Coronary artery (tissue), 2 donors: ENCODE results near the gene PPP1R36.
"Not testable (repeated sequence)": the region's sequence is repeated elsewhere in the genome, so short reads cannot be mapped to it uniquely, and the experiment has no call there.

ENCODE experiments used
- DNase-seq: peaks from one replicate; pipeline ENCODE4 v3.0.0-alpha.2; 2017; ENCODE audit warnings: low spot score
- H3K27ac ChIP-seq, 2 donors: fragments of 200-600 bp; sonication (generic); one replicate each; pipeline ENCODE4 v1.5.1; 2016 to 2019
- H3K4me3 ChIP-seq: fragments of 200-600 bp; sonication (generic); 2 replicates; pipeline ENCODE4 v1.5.1; 2016; ENCODE audit warnings: mild to moderate bottlenecking, moderate library complexity
- TF ChIP-seq, protein P1 (sequence below): fragments of 200-600 bp; sonication (generic); IDR thresholded peaks from one replicate; pipeline ENCODE4 v1.5.1; 2019; ENCODE audit warnings: antibody characterized with exemption

The PPP1R36 gene

DNA sequence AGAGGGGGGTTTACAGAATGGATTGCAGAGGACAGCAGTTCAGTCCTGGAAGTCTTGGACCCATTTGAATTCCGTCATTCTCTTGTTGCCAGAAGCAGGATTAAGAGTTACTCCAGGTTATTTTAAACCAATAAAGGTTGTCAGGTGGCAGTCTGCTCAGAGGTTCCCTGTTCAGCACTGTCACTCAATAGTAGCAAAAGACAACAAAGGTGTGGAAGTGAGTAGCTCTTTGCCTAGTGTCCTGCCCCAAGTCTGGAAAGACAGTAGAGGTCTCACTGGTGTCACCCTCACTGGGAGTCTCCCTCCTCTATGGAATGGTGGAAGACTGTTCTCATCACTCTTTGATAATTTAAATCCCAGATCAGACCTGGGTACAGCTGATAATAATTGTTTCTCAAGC is 81.0 kb downstream of the PPP1R36 start:
- TF ChIP-seq, protein P1, sequence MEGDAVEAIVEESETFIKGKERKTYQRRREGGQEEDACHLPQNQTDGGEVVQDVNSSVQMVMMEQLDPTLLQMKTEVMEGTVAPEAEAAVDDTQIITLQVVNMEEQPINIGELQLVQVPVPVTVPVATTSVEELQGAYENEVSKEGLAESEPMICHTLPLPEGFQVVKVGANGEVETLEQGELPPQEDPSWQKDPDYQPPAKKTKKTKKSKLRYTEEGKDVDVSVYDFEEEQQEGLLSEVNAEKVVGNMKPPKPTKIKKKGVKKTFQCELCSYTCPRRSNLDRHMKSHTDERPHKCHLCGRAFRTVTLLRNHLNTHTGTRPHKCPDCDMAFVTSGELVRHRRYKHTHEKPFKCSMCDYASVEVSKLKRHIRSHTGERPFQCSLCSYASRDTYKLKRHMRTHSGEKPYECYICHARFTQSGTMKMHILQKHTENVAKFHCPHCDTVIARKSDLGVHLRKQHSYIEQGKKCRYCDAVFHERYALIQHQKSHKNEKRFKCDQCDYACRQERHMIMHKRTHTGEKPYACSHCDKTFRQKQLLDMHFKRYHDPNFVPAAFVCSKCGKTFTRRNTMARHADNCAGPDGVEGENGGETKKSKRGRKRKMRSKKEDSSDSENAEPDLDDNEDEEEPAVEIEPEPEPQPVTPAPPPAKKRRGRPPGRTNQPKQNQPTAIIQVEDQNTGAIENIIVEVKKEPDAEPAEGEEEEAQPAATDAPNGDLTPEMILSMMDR = no peak
- Histone ChIP-seq H3K4me3 (no peak overlapping the region), H3K27ac (no peak overlapping the region)
- DNase-seq = no peak

DNA sequence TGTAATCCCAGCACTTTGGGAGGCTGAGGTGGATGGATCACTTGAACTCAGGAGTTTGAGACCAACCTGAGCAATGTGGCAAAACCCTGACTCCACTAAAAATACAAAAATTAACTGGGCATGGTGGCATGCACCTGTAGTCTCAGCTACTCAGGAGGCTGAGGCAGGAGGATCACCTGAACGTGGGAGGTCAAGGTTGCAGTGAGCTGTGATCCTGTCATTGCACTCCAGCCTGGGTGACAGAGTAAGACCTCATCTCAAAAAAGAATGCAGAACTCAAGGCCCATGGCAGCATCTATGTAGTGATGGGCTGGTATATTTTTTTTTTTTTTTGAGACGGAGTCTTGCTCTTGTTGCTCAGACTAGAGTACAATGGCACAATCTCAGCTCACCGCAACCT is 81.5 kb downstream of the PPP1R36 start:
- not testable (repeated sequence) for H3K27ac ChIP-seq, DNase-seq, H3K4me3 ChIP-seq

DNA sequence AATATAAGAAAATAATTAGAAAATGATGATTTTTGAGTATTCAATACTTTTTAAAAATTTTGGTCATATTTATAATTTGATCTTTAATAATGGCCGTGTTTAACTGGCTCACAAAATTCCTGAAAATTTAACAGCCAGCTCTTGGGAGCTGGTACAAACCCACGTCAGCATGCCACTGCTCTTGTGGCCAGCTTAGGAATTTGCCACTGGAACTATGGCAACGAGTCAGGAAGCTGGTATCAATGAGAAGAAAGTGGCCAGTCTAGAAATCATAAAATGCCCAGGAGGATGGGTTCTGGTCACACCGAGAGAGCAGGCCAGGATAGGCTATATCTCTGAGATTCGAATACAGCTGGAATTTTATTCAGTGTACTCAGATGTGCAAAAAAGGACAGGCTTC is 82.3 kb downstream of the PPP1R36 start:
- no peak overlapping the region for H3K4me3 ChIP-seq
- DNase-seq = no peak
- TF ChIP-seq, protein P1 = no peak
- H3K27ac ChIP-seq = no peak overlapping the region

DNA sequence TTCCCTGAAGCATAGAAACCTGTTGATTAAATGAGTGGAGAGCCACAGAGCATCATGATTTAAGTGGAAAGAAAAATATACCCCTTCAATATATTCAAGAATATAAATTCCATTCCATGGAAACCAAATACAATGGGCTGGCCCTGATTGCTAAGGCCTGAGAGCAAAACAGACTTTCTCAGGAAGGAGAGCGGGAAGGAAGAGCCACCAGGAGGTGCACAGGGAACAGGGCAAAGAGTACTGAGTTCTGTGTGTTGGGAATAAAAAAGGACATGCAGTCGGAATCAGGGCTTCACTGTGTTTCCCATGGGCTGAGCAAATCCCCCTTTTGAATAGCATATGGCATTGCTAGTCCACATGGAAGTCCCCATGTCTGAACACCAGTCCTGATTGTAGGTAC is 84.8 kb downstream of the PPP1R36 start:
- TF ChIP-seq, protein P1 = no peak
- DNase-seq = no peak
- Histone ChIP-seq H3K4me3 (no peak overlapping the region), H3K27ac (no peak overlapping the region)

DNA sequence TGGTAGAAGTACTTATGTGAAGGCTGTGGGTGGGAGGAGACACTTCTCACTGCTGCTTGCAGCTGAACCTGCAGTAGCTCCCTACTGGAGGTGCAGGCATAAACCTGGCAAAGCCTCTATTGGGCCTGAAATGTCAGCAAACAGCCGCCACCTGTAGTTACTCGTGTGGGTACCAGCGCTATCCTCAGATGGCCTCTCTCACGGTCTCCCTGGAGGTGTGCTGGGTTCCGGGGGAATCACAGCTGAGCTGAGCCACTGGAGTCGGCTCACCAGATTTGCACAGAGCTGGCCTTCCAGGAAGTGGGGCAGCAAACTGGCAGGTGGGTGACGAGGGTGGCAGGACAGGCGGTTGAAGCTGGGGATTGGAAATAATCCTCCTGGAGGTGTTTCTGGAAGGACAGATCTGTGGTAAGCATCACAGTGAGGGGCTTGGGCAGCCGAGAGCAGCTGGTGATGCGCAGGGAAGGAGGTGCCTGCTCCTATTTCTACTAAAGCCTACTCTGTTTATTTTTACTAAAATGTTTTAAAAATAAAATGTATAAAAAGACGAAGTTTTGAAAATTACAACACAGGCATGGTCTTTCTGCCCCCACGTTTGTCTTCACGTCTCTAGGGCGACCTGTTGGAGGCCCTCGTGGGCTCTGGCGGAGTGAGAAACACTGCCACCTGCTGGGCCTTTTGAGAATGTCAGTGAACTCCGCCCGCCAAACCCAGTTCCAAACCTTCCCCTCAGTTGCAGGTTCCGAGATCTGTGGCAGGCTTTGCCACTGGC is 86.6 kb downstream of the PPP1R36 start:
- peak; percentile 78 for DNase-seq
- Histone ChIP-seq H3K4me3 (no peak overlapping the region), H3K27ac (no peak overlapping the region)
- TF ChIP-seq, protein P1 = peak; percentile 88

DNA sequence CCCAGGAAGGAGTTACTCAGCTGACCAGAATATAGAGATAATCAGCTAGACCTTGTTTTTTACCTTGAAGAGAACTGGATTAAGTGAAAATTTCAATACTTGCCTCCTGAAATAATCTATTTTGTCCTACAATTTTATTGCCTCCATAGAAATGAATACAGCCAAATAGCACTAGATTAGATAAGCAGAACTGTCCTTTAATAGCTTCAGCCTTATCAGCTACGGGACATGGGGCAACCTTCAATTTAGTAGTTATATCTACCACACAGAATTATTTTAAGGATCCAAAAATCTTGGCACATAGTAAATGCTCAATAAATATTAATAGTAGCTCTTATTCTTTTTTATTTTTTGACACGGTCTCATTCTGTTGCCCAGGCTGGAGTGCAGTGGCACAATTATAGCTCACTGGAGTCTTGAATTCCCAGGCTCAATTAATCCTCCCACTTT is 87.2 kb downstream of the PPP1R36 start:
- H3K27ac ChIP-seq = no peak overlapping the region
- TF ChIP-seq, protein P1 = peak; percentile 42
- no peak overlapping the region for H3K4me3 ChIP-seq
- no peak for DNase-seq

DNA sequence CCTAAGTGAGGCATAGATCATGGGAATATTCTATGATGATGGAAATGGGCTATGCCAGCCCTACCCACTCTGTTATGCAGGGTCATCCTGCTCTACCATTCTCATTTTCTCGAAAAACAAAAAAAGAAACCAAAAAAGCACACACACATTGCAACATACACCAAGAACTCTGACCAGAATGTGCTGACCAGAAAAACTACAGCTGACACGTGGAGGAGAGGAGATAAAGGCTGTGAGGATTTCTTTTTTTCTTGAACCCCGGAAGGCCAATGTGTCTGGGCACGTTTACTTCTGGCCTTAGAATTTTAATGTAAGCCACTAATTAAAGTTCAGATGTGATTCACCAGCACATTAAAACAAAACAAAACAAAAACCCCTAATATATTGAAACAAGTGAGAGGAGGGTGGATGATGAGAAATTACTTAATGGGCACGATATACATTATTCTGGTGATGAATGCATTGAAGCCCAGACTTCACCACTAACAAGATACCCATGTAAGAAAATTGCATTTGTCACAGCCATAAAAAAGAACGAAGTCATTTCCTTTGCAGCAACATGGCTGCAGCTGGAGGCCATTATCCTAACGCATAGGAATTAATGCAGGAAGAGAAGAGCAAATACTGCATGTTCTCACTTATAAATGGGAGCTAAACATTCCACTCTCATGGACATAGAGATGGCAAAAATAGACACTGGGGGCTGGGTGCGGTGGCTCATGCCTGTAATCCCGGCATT is 88.1 kb downstream of the PPP1R36 start:
- no peak for DNase-seq
- TF ChIP-seq, protein P1 = no peak
- no peak overlapping the region for H3K27ac ChIP-seq
- no peak overlapping the region for H3K4me3 ChIP-seq
